Endothelial cell (in vitro differentiated cells): ENCODE results near the gene FBRSL1. TPM values are rescaled to one million over a fixed set of nuclear protein-coding genes. Genes with fewer than 3 reads are reported as not detected.
A peak's percentile ranks its signal among the peaks of the same experiment; 100 is the strongest.

Experiments used
- DNase-seq: peaks from one replicate; pipeline ENCODE4 v3.0.0; 2021; ENCODE audit warnings: low spot score
- H3K27ac Mint-ChIP-seq: one replicate; pipeline ENCODE4 v1.8.0; 2021; ENCODE audit warnings: mixed read lengths, inconsistent platforms; ENCODE audit not compliant: unreplicated experiment
- H3K27me3 Mint-ChIP-seq: one replicate; pipeline ENCODE4 v1.8.0; 2021; ENCODE audit warnings: mild to moderate bottlenecking, moderate library complexity, mixed read lengths, inconsistent platforms; ENCODE audit not compliant: unreplicated experiment
- H3K36me3 Mint-ChIP-seq: one replicate; pipeline ENCODE4 v1.8.0; 2021; ENCODE audit warnings: mild to moderate bottlenecking, low read depth, mixed read lengths, inconsistent platforms; ENCODE audit not compliant: unreplicated experiment
- H3K4me1 Mint-ChIP-seq: one replicate; pipeline ENCODE4 v1.8.0; 2021; ENCODE audit warnings: mild to moderate bottlenecking, mixed read lengths, inconsistent platforms; ENCODE audit not compliant: unreplicated experiment
- H3K4me3 Mint-ChIP-seq: one replicate; pipeline ENCODE4 v1.8.0; 2021; ENCODE audit warnings: mild to moderate bottlenecking, mixed read lengths, inconsistent platforms; ENCODE audit not compliant: unreplicated experiment
- H3K9me3 Mint-ChIP-seq: one replicate; pipeline ENCODE4 v1.8.0; 2021; ENCODE audit warnings: mixed read lengths, inconsistent platforms; ENCODE audit not compliant: unreplicated experiment
- total RNA-seq: library from RNA; stranded (reverse); fragmentation: NEBNext Ultra II Directional; extraction: Animal tissue kit (Norgen Biotek cat#: 25700); gene quantifications from one replicate; pipeline ENCODE4 v1.2.1, GENCODE V29; 2021; ENCODE audit not compliant: unreplicated experiment
- TF ChIP-seq, protein P1 (sequence below): fragments of 200-600 bp; sonication (generic); IDR thresholded peaks from one replicate; pipeline ENCODE4 v1.5.0; 2021; ENCODE audit warnings: antibody characterized with exemption; ENCODE audit not compliant: unreplicated experiment

The FBRSL1 gene
- total RNA-seq, 1 donor from 2014 or later, result 38.4 TPM

DNA sequence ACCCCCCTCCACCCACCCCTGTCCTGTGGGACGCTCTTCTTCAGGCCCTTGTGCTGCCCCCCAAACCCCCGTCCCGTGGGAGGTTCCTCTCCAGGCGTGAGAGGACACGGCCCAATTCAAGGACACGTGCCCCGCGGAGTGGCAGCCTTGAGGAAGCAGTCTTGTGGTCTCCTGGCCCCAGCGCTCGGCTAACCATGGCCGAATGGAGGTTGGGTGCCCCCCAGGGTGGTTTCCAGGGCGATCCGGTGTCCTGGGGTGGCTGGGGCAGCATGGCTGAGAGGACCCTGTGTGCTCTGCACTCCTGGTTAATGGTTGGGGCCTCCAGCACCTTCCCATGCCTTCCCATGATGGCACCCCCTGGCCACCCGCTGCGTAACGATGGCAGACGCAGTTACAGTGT is 66.8 kb downstream of the FBRSL1 start:
- H3K36me3 Mint-ChIP-seq, result peaks cover 3% of the 10 kb centered on the region

DNA sequence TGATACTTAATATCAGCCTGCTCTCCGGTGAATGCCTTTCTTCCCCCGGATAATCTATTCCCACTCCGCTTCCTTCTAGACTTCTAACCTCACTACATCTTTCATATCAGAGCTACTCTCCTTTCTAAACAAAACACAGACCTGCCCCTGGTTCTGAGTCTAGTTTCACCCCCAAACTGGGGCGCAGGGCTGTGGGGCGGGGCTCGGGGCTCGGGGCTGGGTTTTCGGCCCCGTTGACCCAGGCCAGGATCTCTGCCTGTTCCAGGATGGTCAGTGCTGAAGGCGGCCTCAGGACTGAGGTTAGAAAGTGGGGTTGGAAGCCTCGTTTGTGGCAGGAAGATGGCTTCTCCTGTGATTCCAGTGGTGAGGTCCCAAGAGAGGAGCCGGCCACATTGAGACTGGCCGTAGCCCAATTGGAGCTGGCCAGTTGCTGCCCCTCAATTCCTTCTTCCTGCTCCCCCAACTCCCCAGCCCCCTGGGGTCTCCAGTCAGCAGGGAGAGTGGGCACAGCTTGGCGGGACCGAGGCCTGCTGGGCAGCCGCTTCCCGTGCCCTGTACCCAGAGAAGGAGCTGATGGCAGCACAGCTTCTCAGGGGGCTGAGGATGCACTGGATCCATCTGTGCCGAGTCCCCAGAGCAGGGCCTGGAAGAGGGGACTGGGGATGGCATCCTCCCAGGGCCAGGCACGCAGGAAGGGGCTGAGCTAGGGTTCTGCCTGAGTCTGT is 67.5 kb downstream of the FBRSL1 start:
- Mint-ChIP-seq H3K36me3 (peaks cover 3% of the 10 kb centered on the region), H3K27me3 (peaks cover 9% of the 10 kb centered on the region), H3K9me3 (no peaks in the 10 kb centered on the region), H3K4me1 (no peaks in the 10 kb centered on the region), H3K4me3 (peak overlapping the region; percentile 68), H3K27ac (no peak overlapping the region)
- TF ChIP-seq, protein P1, sequence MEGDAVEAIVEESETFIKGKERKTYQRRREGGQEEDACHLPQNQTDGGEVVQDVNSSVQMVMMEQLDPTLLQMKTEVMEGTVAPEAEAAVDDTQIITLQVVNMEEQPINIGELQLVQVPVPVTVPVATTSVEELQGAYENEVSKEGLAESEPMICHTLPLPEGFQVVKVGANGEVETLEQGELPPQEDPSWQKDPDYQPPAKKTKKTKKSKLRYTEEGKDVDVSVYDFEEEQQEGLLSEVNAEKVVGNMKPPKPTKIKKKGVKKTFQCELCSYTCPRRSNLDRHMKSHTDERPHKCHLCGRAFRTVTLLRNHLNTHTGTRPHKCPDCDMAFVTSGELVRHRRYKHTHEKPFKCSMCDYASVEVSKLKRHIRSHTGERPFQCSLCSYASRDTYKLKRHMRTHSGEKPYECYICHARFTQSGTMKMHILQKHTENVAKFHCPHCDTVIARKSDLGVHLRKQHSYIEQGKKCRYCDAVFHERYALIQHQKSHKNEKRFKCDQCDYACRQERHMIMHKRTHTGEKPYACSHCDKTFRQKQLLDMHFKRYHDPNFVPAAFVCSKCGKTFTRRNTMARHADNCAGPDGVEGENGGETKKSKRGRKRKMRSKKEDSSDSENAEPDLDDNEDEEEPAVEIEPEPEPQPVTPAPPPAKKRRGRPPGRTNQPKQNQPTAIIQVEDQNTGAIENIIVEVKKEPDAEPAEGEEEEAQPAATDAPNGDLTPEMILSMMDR, result no peak
- DNase-seq, result no peak

More for the DNA sequence above, 66.8 kb downstream of the FBRSL1 start:
- Mint-ChIP-seq H3K4me3 (peak overlapping the region; percentile 68), H3K4me1 (no peaks in the 10 kb centered on the region), H3K9me3 (no peaks in the 10 kb centered on the region), H3K27ac (no peak overlapping the region), H3K27me3 (peaks cover 11% of the 10 kb centered on the region)
- TF ChIP-seq, protein P1, result no peak
- no peak for DNase-seq

DNA sequence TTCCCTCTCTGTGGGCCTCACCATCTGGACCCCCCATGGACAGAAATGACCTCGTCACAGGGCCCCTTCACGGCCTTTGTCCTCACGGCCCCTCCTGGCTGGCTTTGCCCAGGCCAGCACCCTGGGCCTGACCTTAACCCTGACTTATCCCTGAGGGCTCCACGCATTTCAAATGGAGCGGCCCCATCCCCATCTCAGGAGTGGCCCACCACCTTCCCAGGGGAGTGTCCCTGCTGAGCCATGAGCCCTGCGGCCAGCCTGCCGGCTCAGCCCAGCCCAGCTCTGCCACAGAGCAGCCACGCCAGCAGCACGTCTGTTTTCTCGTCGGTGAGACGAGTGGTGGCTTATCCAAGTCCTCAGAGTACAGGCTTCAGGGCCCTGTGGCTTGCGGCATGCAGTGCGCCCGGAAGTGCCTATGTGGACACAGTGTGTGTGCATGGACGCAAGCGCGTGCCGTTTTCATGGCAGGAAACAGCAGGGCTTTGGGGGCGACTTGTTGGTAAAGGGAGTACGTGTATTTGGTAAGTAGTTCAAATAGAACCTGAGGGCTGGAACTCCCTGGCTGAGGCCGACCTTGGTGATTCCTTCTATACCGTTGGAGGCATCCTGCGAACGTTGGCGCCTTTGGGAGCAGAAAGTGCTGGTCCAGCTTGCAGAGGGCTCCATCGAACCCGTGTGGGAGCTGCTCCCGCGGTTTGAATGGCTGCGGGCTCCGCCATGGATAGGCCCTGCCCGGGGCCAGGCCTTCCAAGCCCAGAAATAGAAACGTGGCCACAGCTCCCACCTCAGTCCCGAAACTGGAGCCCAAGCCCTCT is 68.3 kb downstream of the FBRSL1 start:
- Mint-ChIP-seq H3K9me3 (no peaks in the 10 kb centered on the region), H3K4me3 (no peak overlapping the region), H3K27ac (no peak overlapping the region), H3K4me1 (no peaks in the 10 kb centered on the region), H3K27me3 (peaks cover 9% of the 10 kb centered on the region), H3K36me3 (peaks cover 4% of the 10 kb centered on the region)
- TF ChIP-seq, protein P1, result no peak
- DNase-seq, result no peak

DNA sequence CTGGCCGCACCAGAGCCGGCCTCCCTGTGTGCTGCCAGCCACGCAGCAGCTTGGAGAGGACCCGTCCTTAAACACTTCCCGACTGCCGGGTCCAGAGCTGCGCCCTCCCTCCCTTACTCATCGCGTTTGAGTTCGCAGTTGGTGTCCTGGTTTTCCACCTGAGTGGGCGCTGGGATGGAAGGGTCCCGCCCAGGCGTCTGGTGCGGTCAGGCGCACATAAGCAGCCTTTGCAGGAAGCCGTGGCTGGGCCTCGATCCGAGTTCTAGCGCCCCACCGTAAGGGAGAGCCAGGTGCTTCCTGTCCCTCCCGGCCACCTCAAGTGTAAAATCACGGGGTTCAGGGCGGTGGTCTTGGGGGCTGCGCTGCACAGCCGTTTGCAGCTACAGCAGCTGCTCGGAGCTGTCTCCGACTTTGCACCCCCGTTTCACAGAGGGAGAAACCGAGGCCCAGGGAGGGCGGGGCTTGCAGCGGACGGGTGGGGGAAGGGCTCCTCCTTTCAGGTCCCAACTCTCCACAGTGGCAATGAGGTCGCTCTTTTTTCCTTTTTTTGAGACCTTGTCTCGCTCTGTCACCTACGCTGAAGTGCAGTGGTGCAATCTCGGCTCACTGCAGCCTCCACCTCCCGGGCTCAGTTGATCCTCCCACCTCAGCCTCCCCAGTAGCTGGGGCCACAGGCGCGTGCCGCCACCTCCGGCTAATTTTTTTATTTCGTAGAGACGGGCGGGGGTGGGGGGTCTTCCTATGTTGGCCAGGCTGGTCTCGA is 69.1 kb downstream of the FBRSL1 start:
- peaks cover 9% of the 10 kb centered on the region for H3K27me3 Mint-ChIP-seq
- DNase-seq, result no peak
- H3K27ac Mint-ChIP-seq, result no peak overlapping the region
- H3K36me3 Mint-ChIP-seq, result peaks cover 7% of the 10 kb centered on the region
- no peaks in the 10 kb centered on the region for H3K4me1 Mint-ChIP-seq
- H3K9me3 Mint-ChIP-seq, result no peaks in the 10 kb centered on the region
- H3K4me3 Mint-ChIP-seq, result peak overlapping the region; percentile 59
- TF ChIP-seq, protein P1, result no peak
